ENCODE data around the gene RGS1.

GRCh38 chr1:192580351-192580962, 4.9 kb downstream of the RGS1 start:
- TF ChIP-seq CTCF (IDR thresholded peaks at IDR 0.05), result no peak
- no peak for TF ChIP-seq POLR2A (IDR thresholded peaks at IDR 0.05)
